AML-193 (cell line): ENCODE data around the gene FBXO17.
"Not testable (repeated sequence)": the region's sequence is repeated elsewhere in the genome, so short reads cannot be mapped to it uniquely, and the experiment has no call there.

ENCODE experiments used
- DNase-seq, 2 experiments: peaks; one replicate each; lab custom pipeline; 2025; lab: John Stamatoyannopoulos, UW

The FBXO17 gene

GRCh38 chr19:38942471-38943181, 32.9 kb downstream of the FBXO17 start:
- DNase-seq: no peak

DNA sequence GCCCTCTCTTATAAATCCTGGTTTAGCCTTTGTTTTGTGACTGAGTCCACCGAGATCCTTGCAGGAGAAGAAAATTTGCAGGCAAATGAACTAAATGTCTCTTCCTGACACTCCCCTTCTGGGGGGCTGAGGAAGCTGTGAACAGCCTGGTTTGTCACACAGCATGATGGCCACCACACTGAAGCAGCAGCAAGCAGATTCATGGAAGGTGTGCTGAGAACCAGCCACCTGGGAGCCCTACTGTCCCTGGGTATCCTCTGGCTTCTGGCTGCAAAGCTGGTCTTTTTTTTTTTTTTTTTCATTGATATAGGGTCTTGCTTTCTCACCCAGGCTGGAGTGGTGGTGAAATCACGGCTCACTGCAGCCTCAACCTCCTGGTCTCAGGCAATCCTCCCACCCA, 33.6 kb downstream of the FBXO17 start:
- no peak for DNase-seq

DNA sequence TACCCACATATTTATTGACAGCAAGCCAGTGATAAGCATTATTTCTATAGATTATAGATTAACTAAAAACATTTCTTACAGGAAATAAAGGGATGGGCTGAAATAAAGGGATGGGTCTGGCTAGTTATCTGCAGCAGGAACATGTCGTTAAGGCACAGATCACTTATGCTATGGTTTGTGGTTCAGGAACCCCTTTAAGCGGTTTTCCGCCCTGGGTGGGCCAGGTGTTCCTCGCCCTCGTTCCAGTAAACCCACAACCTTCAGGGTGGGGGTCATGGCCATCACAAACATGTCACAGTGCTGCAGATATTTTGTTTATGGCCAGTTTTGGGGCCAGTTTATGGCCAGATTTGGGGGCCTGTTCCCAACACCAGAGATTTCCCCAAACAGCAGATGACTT, 34.1 kb downstream of the FBXO17 start:
- DNase-seq: not testable (repeated sequence)

DNA sequence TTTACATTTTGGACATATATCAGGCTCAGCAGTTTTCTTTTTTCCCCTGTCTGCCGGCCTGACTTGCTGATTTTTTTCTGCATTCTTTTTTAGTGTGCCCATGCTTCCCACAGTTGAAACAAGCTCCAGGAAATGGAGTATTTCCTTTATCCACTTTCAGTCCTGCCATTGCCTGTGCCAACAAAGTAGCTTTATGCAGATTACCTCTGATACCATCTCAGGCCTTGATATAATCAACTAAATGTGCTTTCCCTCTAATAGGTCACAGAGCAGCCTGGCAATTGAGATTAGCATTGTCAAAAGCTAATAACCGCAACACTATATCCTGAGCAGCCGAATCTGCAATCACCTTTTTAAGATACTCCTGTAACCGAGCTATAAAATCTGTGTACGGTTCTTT, 35.6 kb downstream of the FBXO17 start:
- no peak for DNase-seq

- no peak for DNase-seq
These were observed 42.0 kb downstream of the FBXO17 start for GRCh38 chr19:38933544-38933943.

- DNase-seq: peak; percentile 32 to 65
These were observed 42.9 kb downstream of the FBXO17 start for GRCh38 chr19:38932425-38933179.

- no peak for DNase-seq
These were observed 44.1 kb downstream of the FBXO17 start for GRCh38 chr19:38931521-38931793.

- peak; percentile 97 to 98 for DNase-seq
These were observed 44.6 kb downstream of the FBXO17 start, which contains the start of gene MRPS12 for GRCh38 chr19:38930776-38931520. TSS of gene MRPS12 (plus strand) at chr19:38930944. CDS start at chr19:38931295, 351 bp downstream.

GRCh38 chr19:38929929-38930775, 45.4 kb downstream of the FBXO17 start, which contains the start of gene SARS2:
TSS of gene SARS2 (minus strand) at chr19:38930763. CDS start at chr19:38930736, 27 bp downstream.
- peak; percentile 88 to 89 for DNase-seq

GRCh38 chr19:38928391-38929001, 47.0 kb downstream of the FBXO17 start:
- DNase-seq: no peak

- DNase-seq: no peak
These were observed 51.2 kb downstream of the FBXO17 start for GRCh38 chr19:38924388-38924787.

DNA sequence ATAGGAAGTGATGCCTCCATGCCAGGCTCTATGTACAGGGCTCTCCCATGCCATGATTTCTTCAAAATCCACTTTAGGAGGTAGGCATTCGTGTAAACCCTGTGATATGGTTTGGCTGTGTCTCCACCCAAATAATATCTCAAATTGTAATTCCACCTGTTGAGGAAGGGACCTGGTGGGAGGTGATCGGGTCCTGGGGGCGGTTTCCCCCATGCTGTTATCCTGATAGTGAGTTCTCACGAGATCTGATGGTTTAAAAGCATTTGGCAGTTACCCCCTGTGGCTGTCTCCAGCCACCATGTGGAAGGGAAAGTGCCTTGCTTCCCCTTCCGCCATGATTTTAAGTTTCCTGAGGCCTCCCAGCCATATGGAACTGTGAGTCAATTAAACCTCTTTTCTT, 53.1 kb downstream of the FBXO17 start:
- no peak for DNase-seq

GRCh38 chr19:38921420-38922274, 53.9 kb downstream of the FBXO17 start:
- DNase-seq: no peak

DNA sequence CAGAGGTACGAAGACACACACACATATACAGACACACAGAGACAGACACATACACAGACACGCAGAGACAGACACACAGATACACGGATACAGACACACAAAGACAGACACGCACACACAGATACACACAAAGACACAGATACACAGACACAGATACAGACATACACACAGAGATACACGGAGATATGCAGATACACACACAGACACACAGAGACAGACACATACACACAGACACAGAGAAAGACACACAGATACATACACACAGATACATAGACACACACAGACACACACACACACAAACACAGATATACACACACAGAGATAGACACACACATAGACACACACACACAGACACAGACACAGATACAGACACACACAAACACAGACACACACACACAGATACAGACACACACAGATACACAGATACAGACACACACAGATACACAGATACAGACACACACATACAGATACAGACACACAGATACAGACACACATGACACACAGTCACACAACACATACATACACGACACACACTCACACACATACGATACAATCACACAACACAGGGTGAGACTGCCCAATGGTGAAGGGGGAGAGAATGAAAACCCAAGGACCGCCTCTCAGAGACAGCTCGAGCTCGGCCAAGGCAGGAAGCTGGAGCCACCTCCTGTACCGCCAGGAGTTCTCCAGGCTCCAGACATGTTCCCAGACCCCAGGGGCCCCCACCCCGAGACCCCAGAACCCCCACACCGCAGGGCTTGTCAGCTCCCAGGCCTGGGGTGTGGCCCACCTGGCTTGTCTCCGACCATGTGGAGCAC, 54.7 kb downstream of the FBXO17 start:
- DNase-seq: no peak

DNA sequence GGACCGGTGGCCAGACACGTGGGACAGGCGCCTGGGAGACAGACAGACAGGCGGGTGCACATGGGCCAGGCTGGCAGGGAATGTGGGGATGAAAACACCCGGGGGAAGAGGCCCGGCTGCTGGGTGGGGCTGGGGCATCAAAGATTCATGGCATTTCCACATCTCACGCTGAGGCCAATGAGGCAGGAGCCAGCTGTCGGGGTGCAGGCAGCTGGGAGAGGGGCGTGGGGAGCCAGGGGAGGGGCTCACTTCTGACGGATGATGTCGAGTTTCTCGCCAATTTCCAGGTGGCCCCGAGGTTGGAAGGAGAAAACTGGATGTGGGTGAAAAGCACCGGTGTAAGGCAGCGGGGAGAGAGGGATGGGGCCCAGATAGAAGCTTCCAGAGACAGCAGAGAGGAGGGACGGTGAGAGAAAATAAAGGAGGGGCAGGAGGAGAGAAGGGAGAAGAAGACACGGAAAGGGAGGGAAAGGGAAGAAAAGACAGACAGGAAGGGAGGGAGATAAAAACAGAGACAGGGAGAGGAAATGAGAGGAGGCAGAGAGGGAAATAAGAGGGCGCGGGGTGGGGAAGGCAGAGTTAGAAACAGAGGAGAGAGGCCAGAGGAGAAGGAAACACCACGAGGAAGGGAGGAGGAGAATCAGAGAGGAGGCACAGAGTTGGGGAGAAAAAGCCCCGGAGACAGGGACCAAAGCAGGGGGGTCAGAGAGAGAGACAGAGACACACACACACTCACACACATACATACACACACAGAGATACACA, 55.5 kb downstream of the FBXO17 start:
- no peak for DNase-seq

DNA sequence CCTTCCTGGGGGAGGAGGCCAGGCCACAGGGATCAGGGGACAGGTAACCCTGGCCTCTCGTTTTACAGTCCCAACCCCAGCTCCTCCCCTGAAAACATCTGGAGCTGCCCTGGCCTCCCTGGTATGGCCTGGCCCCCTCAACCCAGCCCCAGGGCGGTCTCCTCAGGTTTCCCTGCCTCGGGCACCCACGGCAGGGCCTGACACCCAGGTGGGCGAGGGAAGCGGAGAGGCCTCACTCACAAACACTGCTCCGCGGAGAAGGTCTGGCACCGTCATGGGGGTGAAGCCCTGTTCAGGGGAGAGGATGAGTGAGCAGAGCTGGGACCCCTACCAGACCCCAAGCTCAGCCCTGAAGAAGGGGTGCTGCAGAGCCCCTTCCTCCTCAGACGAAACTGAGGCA, 57.0 kb downstream of the FBXO17 start:
- DNase-seq: no peak

DNA sequence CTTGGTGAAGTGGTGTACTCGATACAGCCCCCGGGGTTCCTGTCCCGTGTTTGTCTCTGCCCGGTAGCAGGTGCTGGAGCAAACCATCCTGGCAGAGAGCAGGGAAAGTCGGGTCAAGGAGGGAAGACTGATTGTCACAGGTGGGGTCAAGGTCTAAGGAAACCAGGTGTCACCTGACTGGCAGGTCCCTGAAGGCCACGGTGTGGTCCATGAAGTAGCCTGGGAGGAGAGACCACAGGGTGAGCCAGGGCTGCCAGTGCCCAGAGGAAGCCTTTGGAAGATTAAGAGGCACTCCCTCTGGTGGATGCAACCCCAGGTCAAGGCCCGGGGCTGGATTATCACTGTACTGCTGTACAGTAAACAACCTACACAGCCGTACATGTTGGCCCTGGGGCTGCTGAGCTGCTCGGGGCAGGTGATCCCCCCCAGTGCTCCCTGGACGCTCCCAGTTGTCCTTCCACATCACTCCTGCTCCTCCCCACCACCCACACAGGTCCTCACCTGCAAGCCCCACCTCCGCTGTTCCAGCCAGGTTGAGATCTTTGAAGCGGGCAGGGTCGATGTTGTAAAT, 57.5 kb downstream of the FBXO17 start:
- no peak for DNase-seq

DNA sequence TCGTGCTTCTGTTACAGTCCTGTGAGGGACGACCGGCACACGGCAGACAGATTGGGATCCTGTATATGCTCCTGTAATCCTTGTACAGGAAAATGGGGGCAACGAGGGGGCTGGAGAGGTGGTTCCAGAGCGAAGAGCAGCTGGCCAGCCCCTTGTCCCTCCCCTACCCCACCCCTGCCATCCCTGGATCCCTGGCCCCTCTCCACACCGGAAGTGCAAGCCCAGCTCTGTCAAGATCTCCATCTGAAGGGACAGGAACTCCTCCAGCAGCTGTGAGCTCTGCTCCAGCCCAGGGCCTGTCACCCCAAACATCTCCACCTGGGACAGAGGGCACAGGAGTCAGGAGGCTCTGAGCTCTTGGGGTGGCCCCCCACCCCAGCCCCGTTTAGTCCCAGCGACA, 58.0 kb downstream of the FBXO17 start:
- no peak for DNase-seq
